ENCODE results near the gene ZNF483.
A peak's percentile ranks its signal among the peaks of the same experiment; 100 is the strongest.
"Not testable (repeated sequence)": the region's sequence is repeated elsewhere in the genome, so short reads cannot be mapped to it uniquely, and the experiment has no call there.

Gene ZNF483

GRCh38 chr9:111548623-111549022 is 23.6 kb downstream of the ZNF483 start:
- no peak for DNase-seq

DNA sequence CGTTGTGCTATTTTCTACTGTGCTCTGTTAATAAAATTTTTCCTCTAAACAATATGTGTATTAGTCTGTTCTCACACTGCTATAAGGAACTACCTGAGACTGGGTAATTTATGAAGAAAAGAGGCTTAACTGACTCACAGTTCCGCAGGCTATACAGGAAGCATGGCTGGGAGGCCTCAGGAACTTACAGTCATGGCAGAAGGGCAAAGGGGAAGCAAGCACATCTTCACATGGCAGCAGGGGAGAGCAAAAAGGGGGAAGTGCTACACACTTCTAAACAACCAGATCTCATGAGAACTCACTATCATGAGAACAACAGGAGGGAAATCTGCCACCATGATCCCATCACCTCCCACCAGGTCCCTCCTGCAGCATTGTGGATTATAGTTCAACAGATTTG is 30.4 kb downstream of the ZNF483 start:
- DNase-seq: not testable (repeated sequence)

GRCh38 chr9:111559000-111559610 is 34.1 kb downstream of the ZNF483 start:
- no peak for DNase-seq

DNA sequence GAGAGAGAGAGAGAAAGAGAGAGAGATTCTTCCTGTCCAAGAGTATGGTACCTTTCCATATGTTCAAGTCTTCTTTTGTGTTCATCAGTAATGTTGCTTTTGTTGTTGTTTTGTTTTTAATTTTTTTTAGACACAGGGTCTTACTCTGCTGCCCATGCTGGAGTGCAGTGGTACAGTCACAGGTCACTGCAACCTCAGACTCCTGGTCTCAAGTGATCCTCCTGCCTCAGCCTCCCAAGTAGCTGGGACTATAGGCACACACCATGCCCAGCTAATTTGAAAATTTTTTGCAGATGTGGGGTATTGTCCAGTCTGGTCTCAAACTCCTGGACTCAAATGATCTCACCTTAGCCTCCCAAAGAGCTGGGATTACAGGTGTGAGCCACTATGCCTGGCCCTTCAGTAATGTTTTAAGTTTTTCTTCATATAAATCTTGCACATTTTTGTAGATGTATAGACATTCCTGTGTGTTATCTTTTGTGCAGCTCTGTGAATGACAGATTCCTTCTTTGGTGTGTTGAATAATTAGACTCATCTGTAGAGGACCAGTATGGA is 36.3 kb downstream of the ZNF483 start:
- DNase-seq: no peak

GRCh38 chr9:111566234-111566633 is 41.3 kb downstream of the ZNF483 start:
- DNase-seq: peak; percentile 14

- DNase-seq: not testable (repeated sequence)
Observed at GRCh38 chr9:111568127-111568526, 43.1 kb downstream of the ZNF483 start.

DNA sequence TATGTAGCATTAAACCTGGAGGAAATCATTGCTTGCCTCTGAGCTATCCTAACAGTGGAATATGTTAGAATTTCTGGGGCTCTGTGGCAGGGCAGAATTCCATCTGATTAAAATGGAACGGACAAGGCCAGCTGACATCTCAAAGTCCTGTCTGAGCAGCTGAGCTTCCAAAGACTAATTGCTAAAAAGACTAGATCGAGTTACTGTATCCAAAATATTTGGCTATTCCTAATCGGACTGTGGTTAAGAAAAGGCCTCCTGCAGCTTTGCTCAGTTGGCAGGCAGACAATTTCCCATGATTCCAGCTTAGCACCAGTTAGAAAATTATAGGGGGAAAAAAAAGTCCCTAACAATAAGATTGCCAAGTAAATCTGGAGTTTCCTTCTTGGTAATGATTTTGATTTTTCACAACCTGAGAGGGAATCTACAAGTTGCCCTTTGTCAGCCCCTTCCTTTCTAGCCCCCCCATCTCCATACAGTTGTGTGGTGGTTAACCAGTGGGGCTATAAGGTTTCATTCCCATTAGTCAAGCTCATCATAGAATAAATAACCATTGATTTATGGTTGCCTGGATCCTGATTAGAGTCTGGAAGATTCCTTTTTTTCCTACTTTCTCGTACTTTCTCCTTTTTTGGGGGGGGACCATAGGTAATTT is 48.1 kb downstream of the ZNF483 start:
- DNase-seq: peak; percentile 10

DNA sequence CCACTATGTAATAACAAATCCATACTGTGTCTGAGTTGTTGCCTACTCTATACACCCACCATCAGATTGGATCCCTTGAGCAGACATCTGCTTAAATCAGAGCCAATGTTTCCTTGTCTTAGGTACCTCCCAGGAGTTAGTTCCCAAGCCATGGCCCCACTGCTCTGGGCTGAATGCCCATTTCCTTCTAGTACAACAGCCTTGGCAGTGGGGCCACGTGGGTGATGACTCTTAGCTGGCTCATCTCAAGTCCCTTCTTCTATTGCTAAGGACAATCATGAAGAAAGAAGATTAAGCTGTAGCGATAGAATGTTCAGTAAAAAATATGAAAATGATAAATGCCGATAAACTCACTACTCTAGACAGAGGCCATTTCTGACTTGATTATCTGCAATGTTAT is 57.9 kb downstream of the ZNF483 start:
- DNase-seq: no peak

DNA sequence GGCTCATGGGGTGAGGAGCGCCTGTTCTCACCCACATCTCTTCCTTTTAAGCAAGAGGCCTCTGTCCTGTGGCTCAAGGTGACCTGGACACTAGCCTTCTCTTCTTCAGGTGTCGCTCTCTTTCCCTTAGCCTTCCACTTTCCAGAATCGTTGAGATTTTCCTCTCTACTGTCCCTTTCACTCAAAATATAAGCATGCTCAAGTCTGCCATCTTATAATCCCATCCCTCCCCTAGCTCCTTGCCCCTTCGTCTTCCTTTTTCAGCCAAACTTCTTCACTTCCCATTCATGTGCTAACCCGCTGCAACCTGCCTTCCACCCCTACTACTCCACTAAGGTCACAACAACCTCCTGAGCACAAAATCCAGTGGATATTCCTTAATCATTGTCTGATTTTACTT is 61.4 kb downstream of the ZNF483 start:
- DNase-seq: no peak

- DNase-seq: no peak
Observed at GRCh38 chr9:111588846-111589245, 63.9 kb downstream of the ZNF483 start.

DNA sequence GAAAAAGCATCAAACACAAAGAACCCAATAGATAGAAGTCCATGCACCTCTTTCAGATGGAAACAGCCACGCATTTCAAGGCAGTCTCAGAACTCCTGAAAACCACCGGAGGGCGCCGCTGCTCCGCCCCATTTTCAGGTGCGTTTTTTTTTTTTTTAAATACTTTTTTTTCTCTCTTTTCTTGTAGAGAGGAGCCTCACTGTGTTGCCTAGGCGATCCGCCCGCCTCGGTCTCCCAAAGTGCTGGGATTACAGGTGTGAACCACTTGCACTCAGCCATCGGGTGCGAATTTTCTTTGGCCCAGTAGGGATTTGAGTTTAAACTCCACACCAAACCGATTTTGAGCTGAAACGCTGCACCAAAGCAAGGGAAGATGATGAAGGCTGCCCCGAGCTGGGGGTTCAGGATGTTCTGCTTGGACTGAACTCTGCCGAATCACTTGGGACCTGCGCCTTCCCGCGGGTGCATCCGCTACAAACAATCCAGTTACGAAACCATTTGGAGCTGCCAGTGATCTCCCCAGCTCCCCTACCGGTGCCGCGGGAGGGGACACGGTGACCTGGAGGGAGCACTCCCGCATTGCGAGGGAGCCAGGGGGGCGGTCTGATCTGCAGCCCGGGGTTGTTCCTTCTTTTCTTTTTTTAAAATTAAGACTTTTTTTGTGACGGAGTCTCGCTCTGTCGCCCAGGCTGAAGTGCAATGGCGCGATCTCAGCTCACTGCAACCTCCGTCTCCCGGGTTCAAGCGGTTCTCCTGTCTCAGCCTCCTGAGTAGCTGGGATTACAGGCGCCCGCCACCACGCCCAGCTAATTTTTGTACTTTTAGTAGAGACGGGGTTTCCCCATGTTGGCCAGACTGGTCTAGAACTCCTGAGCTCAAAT is 73.1 kb downstream of the ZNF483 start:
- peak; percentile 48 for DNase-seq

- no peak for DNase-seq
Observed at GRCh38 chr9:111598733-111599091, 73.7 kb downstream of the ZNF483 start.

DNA sequence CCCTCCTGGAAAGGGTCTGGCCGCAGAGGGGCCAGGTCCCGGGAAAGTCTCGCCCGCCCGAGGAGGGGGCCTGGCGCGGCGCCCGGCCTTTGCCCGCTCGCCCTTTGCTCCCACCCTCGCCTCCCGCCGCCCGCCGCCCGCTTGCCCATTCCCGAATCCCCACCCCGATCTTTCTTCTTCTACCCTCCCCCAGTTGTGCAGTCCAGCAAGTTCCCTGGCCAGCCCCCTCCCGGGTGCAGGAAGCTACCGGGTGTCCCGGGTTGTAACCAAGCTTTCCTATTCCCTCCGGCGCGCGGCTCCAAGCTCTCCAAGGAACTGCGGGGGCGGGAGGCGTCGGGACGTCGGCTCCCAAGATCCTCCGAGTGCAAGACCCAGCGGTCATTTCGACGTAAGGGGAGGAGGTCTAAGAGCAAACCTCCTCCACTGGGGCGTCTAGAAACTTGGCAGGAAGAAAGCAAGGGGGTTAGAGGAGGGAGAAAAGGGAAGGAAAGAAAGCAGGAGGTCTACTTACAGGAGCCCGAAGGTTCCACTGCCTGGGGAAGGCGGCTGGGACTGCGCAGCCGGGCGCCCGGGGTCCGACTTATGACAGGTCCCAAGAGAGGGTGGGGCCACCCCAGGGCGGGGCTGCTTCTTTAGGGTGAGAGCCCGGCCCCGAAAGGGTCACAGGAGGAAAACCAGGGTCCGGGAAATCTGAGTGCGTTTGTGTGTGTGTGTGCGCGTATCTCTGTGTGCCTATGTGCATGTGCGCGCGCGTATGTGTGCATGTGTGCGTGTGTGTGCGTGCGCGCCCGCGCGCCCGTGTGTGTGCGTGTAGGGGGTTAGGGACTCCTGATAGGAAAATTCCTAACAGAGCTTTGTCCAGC is 74.3 kb downstream of the ZNF483 start, which contains the start of gene PTGR1:
PTGR1 (minus strand) TSS at position 556 of the 863 bp plus-strand sequence. CDS start 2,225 bp downstream, outside the sequence.
- DNase-seq: no peak

DNA sequence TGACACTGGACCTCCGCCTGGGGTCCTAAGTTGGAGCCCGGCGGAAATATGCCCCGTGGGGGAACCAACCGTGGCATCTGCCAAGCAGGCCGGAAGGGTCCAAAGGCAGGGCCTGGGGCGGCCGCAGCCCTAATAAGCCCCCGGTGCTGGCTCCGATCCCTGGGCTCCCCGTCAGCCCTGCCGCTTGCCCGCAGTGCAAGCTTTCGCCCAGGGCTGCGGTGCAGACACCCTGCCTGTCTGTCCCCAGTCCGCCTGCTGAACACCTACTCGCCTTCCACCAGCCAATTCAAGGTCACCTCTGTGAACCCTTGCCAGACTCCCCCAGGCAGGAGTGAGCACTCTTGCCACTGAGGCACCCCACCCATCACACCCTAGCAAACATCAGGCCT is 75.0 kb downstream of the ZNF483 start:
- no peak for DNase-seq

GRCh38 chr9:111601237-111602018 is 76.4 kb downstream of the ZNF483 start:
- DNase-seq: no peak

DNA sequence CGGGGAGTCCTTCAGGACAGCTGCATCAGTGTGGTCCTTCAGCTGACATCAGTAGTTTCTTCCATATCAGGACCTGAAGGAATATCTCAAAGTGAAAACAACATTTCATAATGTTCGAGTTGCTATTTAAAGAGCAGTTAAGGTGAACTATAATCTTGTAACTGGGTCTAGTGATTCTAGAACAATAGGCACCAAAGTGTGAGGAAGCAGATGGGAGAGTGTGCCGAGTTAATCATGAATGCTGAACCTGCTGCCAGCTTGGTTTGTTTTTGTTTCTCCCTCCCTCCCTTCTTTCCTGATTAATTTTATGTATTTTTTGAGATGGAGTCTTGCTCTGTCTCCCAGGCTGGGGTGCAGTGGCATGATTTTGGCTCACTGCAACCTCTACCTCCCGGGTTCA is 78.1 kb downstream of the ZNF483 start:
- no peak for DNase-seq

DNA sequence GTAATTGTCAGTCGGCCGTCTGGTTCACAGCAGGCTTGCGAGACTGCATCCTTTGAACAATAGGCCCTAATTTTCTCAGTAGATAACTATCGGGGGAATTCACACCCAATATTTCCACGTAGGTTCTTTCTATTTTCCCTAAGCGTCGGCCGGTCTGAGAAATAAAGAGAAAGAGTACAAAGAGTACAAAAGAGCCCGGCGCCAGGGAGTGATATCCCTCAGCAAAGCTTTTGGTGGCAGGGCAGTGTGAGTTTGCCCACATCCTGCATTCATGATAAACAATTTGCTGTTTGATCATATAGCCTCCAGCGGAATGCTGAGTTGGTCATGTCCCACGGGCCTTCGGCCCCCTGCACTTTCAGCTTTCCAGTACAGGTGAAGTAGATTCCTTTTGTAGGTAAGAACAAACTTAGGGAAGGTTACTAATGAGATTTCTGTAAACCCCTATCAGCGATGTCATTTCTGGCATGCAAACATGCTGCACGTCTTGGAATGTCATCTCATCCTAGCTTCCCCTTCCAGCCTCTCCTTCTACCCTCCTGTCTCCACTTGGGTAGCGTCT is 79.2 kb downstream of the ZNF483 start:
- DNase-seq: no peak

- no peak for DNase-seq
Observed at GRCh38 chr9:111605041-111605559, 80.1 kb downstream of the ZNF483 start.

GRCh38 chr9:111610149-111610548 is 85.2 kb downstream of the ZNF483 start:
- no peak for DNase-seq

GRCh38 chr9:111610845-111611244 is 85.9 kb downstream of the ZNF483 start:
- no peak for DNase-seq

GRCh38 chr9:111613436-111614040 is 88.6 kb downstream of the ZNF483 start:
- no peak for DNase-seq
